ENCODE measurements around the gene SLC2A13. TPM values are rescaled to one million over a fixed set of nuclear protein-coding genes. Genes with fewer than 3 reads are reported as not detected.

Gene SLC2A13
- total RNA-seq, 1 experiment from 2014 or later = 7.0 TPM

GRCh38 chr12:39713552-39713951, 392.3 kb downstream of the SLC2A13 start:
- Histone ChIP-seq H3K4ac (ENCODE audit: low read depth, low read length) (no peak overlapping the region), H2BK120ac (ENCODE audit: low read depth, low read length, poor library complexity, severe bottlenecking) (no peak overlapping the region), H3K27me3 (ENCODE audit: insufficient read depth, low read length) (no peaks in the 10 kb centered on the region), H3K9ac (ENCODE audit: extremely low read depth, insufficient read length, low read length) (no peak overlapping the region), H4K91ac (ENCODE audit: insufficient read length, low read depth, low read length) (no peak overlapping the region), H4K8ac (replicated peaks; ENCODE audit: insufficient read length, low read depth, low read length) (no peak overlapping the region), H3K4me1 (ENCODE audit: insufficient read depth, low read length) (no peaks in the 10 kb centered on the region), H3K79me2 (ENCODE audit: insufficient read depth, low read length) (no peaks in the 10 kb centered on the region), H3K79me1 (ENCODE audit: insufficient read depth, low read depth, low read length, poor library complexity, severe bottlenecking) (no peaks in the 10 kb centered on the region), H2BK20ac (ENCODE audit: low read depth, low read length, poor library complexity, severe bottlenecking) (no peak overlapping the region), H2BK12ac (ENCODE audit: insufficient read length, low read depth, low read length) (no peak overlapping the region), H3K56ac (ENCODE audit: insufficient read length, low read depth, low read length) (no peak overlapping the region), H2BK5ac (ENCODE audit: insufficient read length, low read length) (no peak overlapping the region), H4K5ac (ENCODE audit: insufficient read length, low read depth, low read length) (no peak overlapping the region), H3K27ac (ENCODE audit: insufficient read length, low read depth, low read length) (no peak overlapping the region), H2BK15ac (ENCODE audit: low read depth, low read length) (no peak overlapping the region), H2AFZ (ENCODE audit: low read length) (no peak overlapping the region), H3K23ac (ENCODE audit: insufficient read length, low read depth, low read length) (no peak overlapping the region), H4K20me1 (ENCODE audit: control insufficient read depth, insufficient read depth, insufficient read length) (no peaks in the 10 kb centered on the region), H2AK5ac (ENCODE audit: insufficient read length, low read length) (no peak overlapping the region), H3K23me2 (ENCODE audit: insufficient read length, low read depth, low read length, poor library complexity, severe bottlenecking) (no peaks in the 10 kb centered on the region), H3K4me2 (ENCODE audit: insufficient read depth, insufficient read length, low read length) (no peak overlapping the region), H3K9me3 (ENCODE audit: control insufficient read depth, low read depth, low read length) (no peaks in the 10 kb centered on the region), H3K14ac (ENCODE audit: insufficient read depth, low read length) (no peak overlapping the region), H3K18ac (ENCODE audit: insufficient read length, low read depth, low read length) (no peak overlapping the region), H3T11ph (ENCODE audit: low read length) (no peak overlapping the region)
- Mint-ChIP-seq H3K27ac (no peak overlapping the region), H3K4me1 (no peaks in the 10 kb centered on the region), H3K4me3 (no peak overlapping the region), H3K27me3 (ENCODE audit: low read depth) (no peaks in the 10 kb centered on the region), H3K36me3 (ENCODE audit: insufficient read depth in 1 of 3, low read depth in 3 of 3) (0 out of 7 replicates have a peak, but pooled peaks cover 0 to 4% (median 0%) of the 10 kb centered on the region in 3 experiments), H3K9me3 (peaks cover 4 to 7% of the 10 kb centered on the region in 2 experiments; a peak in 4 of 5 replicates)
- TF ChIP-seq CTCF (conservative IDR thresholded peaks at IDR 0.05) = no peak
- no peak for DNase-seq
- no CpG with 5 or more reads among the region's 14 CpGs for WGBS (ENCODE audit: extremely low coverage, insufficient read length, low lambda C conversion rate)
